Measurements from ENCODE around the gene USP44. TPM values are rescaled to one million over a fixed set of nuclear protein-coding genes. Genes with fewer than 3 reads are reported as not detected.

Gene USP44
- polyA plus RNA-seq, 1 of the 3 experiments (the other 2 are of a cell fraction): 0.07 TPM

GRCh38 chr12:95533985-95534384 is 17.3 kb downstream of the USP44 start:
- Histone ChIP-seq H3K4me1 (ENCODE audit: control insufficient read depth in 1 of 2, insufficient read depth in 2 of 2, low read depth in 1 of 2, low read length in 1 of 2) (no peaks in the 10 kb centered on the region; a peak in 1 of 4 replicates), H3K9ac (no peak overlapping the region), H3F3A (replicated peaks; ENCODE audit: insufficient read depth) (peaks cover 6% of the 10 kb centered on the region), H3K36me3 (replicated peaks in 1 of 2; ENCODE audit: control insufficient read depth in 1 of 2, insufficient read depth in 2 of 2, low read length in 1 of 2) (no peaks in the 10 kb centered on the region), H3K27ac (ENCODE audit: low read depth in 2 of 2, low read length in 1 of 2) (no peak overlapping the region), H4K20me1 (ENCODE audit: insufficient read depth) (no peaks in the 10 kb centered on the region), H3K4me3 (ENCODE audit: low read depth in 2 of 2, low read length in 1 of 2) (no peak overlapping the region), H2AFZ (ENCODE audit: low read depth) (no peak overlapping the region), H3K9me2 (no peaks in the 10 kb centered on the region), H3K79me2 (ENCODE audit: insufficient read depth) (no peaks in the 10 kb centered on the region), H3K9me3 (no peaks in the 10 kb centered on the region), H3K27me3 (ENCODE audit: insufficient read depth) (no peaks in the 10 kb centered on the region), H3K4me2 (no peak overlapping the region)
- ChIA-PET CTCF (interaction anchor here (0.8 to 2.6 kb wide), 27 partner anchors 8 to 1390 kb away, joined by 3 to 22 read pairs (median 4); no protein-coding TSS in a partner anchor), POLR2A (no interaction called here)
- 46% methylated on average over 4 of the region's 4 CpGs for WGBS (ENCODE audit: low lambda C conversion rate)
- DNase-seq: no peak
- TF ChIP-seq MXI1 (IDR thresholded peaks at IDR 0.05; ENCODE audit: low read depth, low read length) (no peak), CHD2 (IDR thresholded peaks at IDR 0.05; ENCODE audit: low read length, partially characterized antibody) (no peak), RFX5 (IDR thresholded peaks at IDR 0.05; ENCODE audit: low read length) (no peak), TCF12 (IDR thresholded peaks at IDR 0.05) (no peak), GABPA (IDR thresholded peaks at IDR 0.05; ENCODE audit: low read depth) (no peak), JUND (IDR thresholded peaks at IDR 0.05) (no peak), SMC3 (IDR thresholded peaks at IDR 0.05; ENCODE audit: low read depth, low read length) (no peak), TEAD4 (IDR thresholded peaks at IDR 0.05; ENCODE audit: borderline replicate concordance, insufficient read depth) (no peak)

DNA sequence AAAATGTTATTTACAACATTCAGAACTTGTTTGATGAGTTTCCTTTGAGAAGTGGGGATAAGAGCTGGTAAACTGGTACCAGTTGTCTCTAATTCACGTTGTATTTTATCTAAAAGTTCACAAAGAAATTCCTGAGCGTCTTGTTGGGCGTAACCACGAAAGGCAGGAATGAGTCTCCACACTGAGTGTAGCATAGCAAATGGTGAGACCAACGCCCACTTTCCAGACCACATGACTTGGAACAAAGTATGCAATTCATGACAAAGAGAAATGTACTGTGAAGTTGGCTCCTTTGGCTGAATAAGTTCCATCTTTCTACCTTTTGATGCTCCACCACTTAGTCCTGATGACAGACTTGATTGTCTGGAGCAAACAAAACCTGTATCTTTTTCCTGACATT is 18.4 kb downstream of the USP44 start:
- H2AFZ ChIP-seq (ENCODE audit: low read depth): no peak overlapping the region

More for the DNA sequence above, 18.4 kb downstream of the USP44 start:
- Histone ChIP-seq H3K4me3 (ENCODE audit: low read depth in 2 of 2, low read length in 1 of 2) (no peak overlapping the region), H3K27me3 (ENCODE audit: insufficient read depth) (no peaks in the 10 kb centered on the region), H3K4me2 (no peak overlapping the region), H3F3A (replicated peaks; ENCODE audit: insufficient read depth) (peaks cover 6% of the 10 kb centered on the region), H3K4me1 (ENCODE audit: control insufficient read depth in 1 of 2, insufficient read depth in 2 of 2, low read depth in 1 of 2, low read length in 1 of 2) (no peaks in the 10 kb centered on the region; a peak in 2 of 4 replicates), H3K9me2 (no peaks in the 10 kb centered on the region), H4K20me1 (ENCODE audit: insufficient read depth) (no peaks in the 10 kb centered on the region), H3K36me3 (replicated peaks in 1 of 2; ENCODE audit: control insufficient read depth in 1 of 2, insufficient read depth in 2 of 2, low read length in 1 of 2) (no peaks in the 10 kb centered on the region), H3K27ac (ENCODE audit: low read depth in 2 of 2, low read length in 1 of 2) (no peak overlapping the region), H3K9me3 (no peaks in the 10 kb centered on the region), H3K9ac (no peak overlapping the region), H3K79me2 (ENCODE audit: insufficient read depth) (no peaks in the 10 kb centered on the region)
- ChIA-PET CTCF (no interaction called here), POLR2A (no interaction called here)
- 74% methylated on average over 5 of the region's 5 CpGs for WGBS (ENCODE audit: low lambda C conversion rate)
- TF ChIP-seq, protein P1, sequence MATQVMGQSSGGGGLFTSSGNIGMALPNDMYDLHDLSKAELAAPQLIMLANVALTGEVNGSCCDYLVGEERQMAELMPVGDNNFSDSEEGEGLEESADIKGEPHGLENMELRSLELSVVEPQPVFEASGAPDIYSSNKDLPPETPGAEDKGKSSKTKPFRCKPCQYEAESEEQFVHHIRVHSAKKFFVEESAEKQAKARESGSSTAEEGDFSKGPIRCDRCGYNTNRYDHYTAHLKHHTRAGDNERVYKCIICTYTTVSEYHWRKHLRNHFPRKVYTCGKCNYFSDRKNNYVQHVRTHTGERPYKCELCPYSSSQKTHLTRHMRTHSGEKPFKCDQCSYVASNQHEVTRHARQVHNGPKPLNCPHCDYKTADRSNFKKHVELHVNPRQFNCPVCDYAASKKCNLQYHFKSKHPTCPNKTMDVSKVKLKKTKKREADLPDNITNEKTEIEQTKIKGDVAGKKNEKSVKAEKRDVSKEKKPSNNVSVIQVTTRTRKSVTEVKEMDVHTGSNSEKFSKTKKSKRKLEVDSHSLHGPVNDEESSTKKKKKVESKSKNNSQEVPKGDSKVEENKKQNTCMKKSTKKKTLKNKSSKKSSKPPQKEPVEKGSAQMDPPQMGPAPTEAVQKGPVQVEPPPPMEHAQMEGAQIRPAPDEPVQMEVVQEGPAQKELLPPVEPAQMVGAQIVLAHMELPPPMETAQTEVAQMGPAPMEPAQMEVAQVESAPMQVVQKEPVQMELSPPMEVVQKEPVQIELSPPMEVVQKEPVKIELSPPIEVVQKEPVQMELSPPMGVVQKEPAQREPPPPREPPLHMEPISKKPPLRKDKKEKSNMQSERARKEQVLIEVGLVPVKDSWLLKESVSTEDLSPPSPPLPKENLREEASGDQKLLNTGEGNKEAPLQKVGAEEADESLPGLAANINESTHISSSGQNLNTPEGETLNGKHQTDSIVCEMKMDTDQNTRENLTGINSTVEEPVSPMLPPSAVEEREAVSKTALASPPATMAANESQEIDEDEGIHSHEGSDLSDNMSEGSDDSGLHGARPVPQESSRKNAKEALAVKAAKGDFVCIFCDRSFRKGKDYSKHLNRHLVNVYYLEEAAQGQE (IDR thresholded peaks at IDR 0.05; ENCODE audit: low read depth, low read length): no peak
- no peak for TF ChIP-seq NRF1 (IDR thresholded peaks at IDR 0.05; ENCODE audit: low read depth, low read length)
- TF ChIP-seq RCOR1 (IDR thresholded peaks at IDR 0.05; ENCODE audit: low read length): no peak
- no peak for TF ChIP-seq ZBTB33 (IDR thresholded peaks at IDR 0.05; ENCODE audit: borderline replicate concordance, low read depth)
- TF ChIP-seq FOXM1 (IDR thresholded peaks at IDR 0.05; ENCODE audit: low read depth): no peak
- TF ChIP-seq RXRA (IDR thresholded peaks at IDR 0.05; ENCODE audit: borderline replicate concordance, low read depth): no peak
- TF ChIP-seq MEF2A (IDR thresholded peaks at IDR 0.05; ENCODE audit: borderline replicate concordance, low read depth): no peak
- TF ChIP-seq GABPA (IDR thresholded peaks at IDR 0.05; ENCODE audit: low read depth): no peak
- no peak for TF ChIP-seq USF1 (IDR thresholded peaks at IDR 0.05; ENCODE audit: borderline replicate concordance, low read depth)
- TF ChIP-seq RAD21 (IDR thresholded peaks at IDR 0.05; ENCODE audit: low read length): no peak
- TF ChIP-seq SIN3A (IDR thresholded peaks at IDR 0.05; ENCODE audit: borderline replicate concordance, low read depth, low read length): no peak
- DNase-seq: no peak
